Mucosa of stomach (tissue), 1 donor: ENCODE measurements around the gene EIF5A.

Experiments used
- H3K27me3 ChIP-seq: one replicate; pipeline ENCODE4 v1.7.0; 2013; ENCODE audit warnings: mild to moderate bottlenecking, low read length; ENCODE audit not compliant: control insufficient read depth, insufficient read depth
- H3K36me3 ChIP-seq: one replicate; pipeline ENCODE4 v1.7.0; 2013; ENCODE audit warnings: low read length; ENCODE audit not compliant: control insufficient read depth, insufficient read depth
- H3K4me1 ChIP-seq: one replicate; pipeline ENCODE4 v1.7.0; 2013; ENCODE audit warnings: mild to moderate bottlenecking, low read length; ENCODE audit not compliant: control insufficient read depth, insufficient read depth
- H3K4me3 ChIP-seq: one replicate; pipeline ENCODE4 v1.7.0; 2013; ENCODE audit warnings: low read length
- H3K9ac ChIP-seq: one replicate; pipeline ENCODE4 v1.7.0; 2013; ENCODE audit warnings: mild to moderate bottlenecking, low read length, moderate library complexity
- H3K9me3 ChIP-seq: one replicate; pipeline ENCODE4 v1.7.0; 2013; ENCODE audit warnings: mild to moderate bottlenecking, low read length, moderate library complexity; ENCODE audit not compliant: control insufficient read depth
- donor health status: Pancreatic carcinoma.

Gene EIF5A

GRCh38 chr17:7309628-7310027 lies 2.2 kb downstream of the EIF5A start:
- Histone ChIP-seq H3K4me3 (peak overlapping the region; percentile 91), H3K27me3 (no peaks in the 10 kb centered on the region), H3K36me3 (peaks cover 21% of the 10 kb centered on the region), H3K9ac (no peak overlapping the region), H3K4me1 (peaks cover 37% of the 10 kb centered on the region), H3K9me3 (no peaks in the 10 kb centered on the region)

GRCh38 chr17:7311110-7311705 lies 3.8 kb downstream of the EIF5A start:
- H3K4me3 ChIP-seq: no peak overlapping the region
- peaks cover 21% of the 10 kb centered on the region for H3K36me3 ChIP-seq
- no peaks in the 10 kb centered on the region for H3K27me3 ChIP-seq
- no peaks in the 10 kb centered on the region for H3K9me3 ChIP-seq
- peaks cover 44% of the 10 kb centered on the region for H3K4me1 ChIP-seq
- no peak overlapping the region for H3K9ac ChIP-seq

GRCh38 chr17:7312432-7313087 lies 5.1 kb downstream of the EIF5A start:
- no peak overlapping the region for H3K4me3 ChIP-seq
- peaks cover 21% of the 10 kb centered on the region for H3K36me3 ChIP-seq
- peaks cover 44% of the 10 kb centered on the region for H3K4me1 ChIP-seq
- no peak overlapping the region for H3K9ac ChIP-seq
- H3K9me3 ChIP-seq: no peaks in the 10 kb centered on the region
- no peaks in the 10 kb centered on the region for H3K27me3 ChIP-seq

- Histone ChIP-seq H3K27me3 (no peaks in the 10 kb centered on the region), H3K4me3 (no peak overlapping the region), H3K9me3 (no peaks in the 10 kb centered on the region), H3K4me1 (peaks cover 44% of the 10 kb centered on the region), H3K36me3 (peaks cover 21% of the 10 kb centered on the region), H3K9ac (peak overlapping the region; percentile 24)
Observed at GRCh38 chr17:7313088-7313889, 5.9 kb downstream of the EIF5A start.

GRCh38 chr17:7313890-7314718 lies 6.7 kb downstream of the EIF5A start:
- peaks cover 21% of the 10 kb centered on the region for H3K36me3 ChIP-seq
- H3K4me1 ChIP-seq: peaks cover 41% of the 10 kb centered on the region
- no peaks in the 10 kb centered on the region for H3K9me3 ChIP-seq
- peak overlapping the region; percentile 79 for H3K9ac ChIP-seq
- H3K27me3 ChIP-seq: no peaks in the 10 kb centered on the region
- peak overlapping the region; percentile 70 for H3K4me3 ChIP-seq

GRCh38 chr17:7314719-7315569 lies 7.5 kb downstream of the EIF5A start, which contains the start of gene GPS2:
GPS2 (minus strand) TSS chr17:7315360; CDS start chr17:7315052, 308 bp downstream.
- H3K27me3 ChIP-seq: no peaks in the 10 kb centered on the region
- peaks cover 32% of the 10 kb centered on the region for H3K4me1 ChIP-seq
- peak within 1 kb of the TSS; percentile 70 for H3K4me3 ChIP-seq
- H3K9me3 ChIP-seq: no peaks in the 10 kb centered on the region
- H3K9ac ChIP-seq: peak within 1 kb of the TSS; percentile 79
- H3K36me3 ChIP-seq: peaks cover 17% of the 10 kb centered on the region

- Histone ChIP-seq H3K4me3 (peak overlapping the region; percentile 23), H3K4me1 (peaks cover 28% of the 10 kb centered on the region), H3K9ac (peak overlapping the region; percentile 79), H3K36me3 (peaks cover 14% of the 10 kb centered on the region), H3K27me3 (no peaks in the 10 kb centered on the region), H3K9me3 (no peaks in the 10 kb centered on the region)
Observed at GRCh38 chr17:7315570-7316235, 8.3 kb downstream of the EIF5A start.

GRCh38 chr17:7317161-7317803 lies 9.9 kb downstream of the EIF5A start:
- no peaks in the 10 kb centered on the region for H3K9me3 ChIP-seq
- peaks cover 28% of the 10 kb centered on the region for H3K4me1 ChIP-seq
- H3K9ac ChIP-seq: no peak overlapping the region
- H3K36me3 ChIP-seq: peaks cover 10% of the 10 kb centered on the region
- H3K27me3 ChIP-seq: no peaks in the 10 kb centered on the region
- H3K4me3 ChIP-seq: no peak overlapping the region

GRCh38 chr17:7318121-7318860 lies 10.9 kb downstream of the EIF5A start:
- peaks cover 4% of the 10 kb centered on the region for H3K36me3 ChIP-seq
- no peaks in the 10 kb centered on the region for H3K27me3 ChIP-seq
- no peaks in the 10 kb centered on the region for H3K9me3 ChIP-seq
- H3K4me1 ChIP-seq: peaks cover 20% of the 10 kb centered on the region
- no peak overlapping the region for H3K4me3 ChIP-seq
- no peak overlapping the region for H3K9ac ChIP-seq

GRCh38 chr17:7321466-7321865 lies 14.0 kb downstream of the EIF5A start:
- H3K9me3 ChIP-seq: no peaks in the 10 kb centered on the region
- H3K36me3 ChIP-seq: peaks cover 12% of the 10 kb centered on the region
- no peak overlapping the region for H3K9ac ChIP-seq
- H3K4me1 ChIP-seq: no peaks in the 10 kb centered on the region
- H3K27me3 ChIP-seq: no peaks in the 10 kb centered on the region
- H3K4me3 ChIP-seq: no peak overlapping the region
